D341Med (cell line): ENCODE results near the gene NLGN4X.

ENCODE experiments used
- DNase-seq: peaks from one replicate; pipeline ENCODE4 v3.0.0; 2012; ENCODE audit warnings: low spot score

Gene NLGN4X

DNA sequence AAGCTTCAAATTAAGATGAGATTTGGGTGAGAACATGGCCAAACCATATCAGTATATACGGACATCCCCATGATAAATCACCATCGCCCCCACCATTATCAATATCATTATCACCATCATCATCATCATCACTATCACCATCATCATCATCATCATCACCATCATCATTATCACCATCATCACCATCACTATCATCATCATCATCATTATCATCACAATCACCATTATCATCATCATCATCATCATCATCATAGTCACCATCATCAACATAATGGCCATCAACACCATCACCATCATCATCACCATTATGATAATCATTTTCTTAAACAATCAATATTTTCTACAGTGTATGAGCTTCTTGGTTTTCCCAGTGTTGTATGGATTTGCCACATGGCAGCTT lies 360.9 kb downstream of the NLGN4X start:
- no peak for DNase-seq

DNA sequence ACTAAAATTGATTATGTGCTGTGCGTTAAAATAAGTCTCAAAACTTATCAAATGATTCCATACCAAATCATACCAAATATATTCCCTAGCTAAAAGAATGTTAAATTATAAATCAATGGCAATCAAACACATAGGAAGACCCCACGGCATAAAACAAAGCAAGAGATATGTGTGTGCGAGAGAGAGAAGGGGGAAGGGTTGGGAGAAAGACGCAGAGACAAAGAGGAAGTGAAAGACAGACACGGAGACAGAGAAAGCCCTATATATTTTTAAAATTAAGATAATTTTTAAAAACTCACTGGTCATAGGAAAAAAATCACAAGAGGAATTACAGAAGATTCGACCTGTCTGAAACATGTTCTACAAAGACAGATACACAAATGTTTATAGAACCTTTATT lies 371.4 kb downstream of the NLGN4X start:
- no peak for DNase-seq

GRCh38 chrX:5852941-5853340 lies 375.7 kb downstream of the NLGN4X start:
- no peak for DNase-seq

DNA sequence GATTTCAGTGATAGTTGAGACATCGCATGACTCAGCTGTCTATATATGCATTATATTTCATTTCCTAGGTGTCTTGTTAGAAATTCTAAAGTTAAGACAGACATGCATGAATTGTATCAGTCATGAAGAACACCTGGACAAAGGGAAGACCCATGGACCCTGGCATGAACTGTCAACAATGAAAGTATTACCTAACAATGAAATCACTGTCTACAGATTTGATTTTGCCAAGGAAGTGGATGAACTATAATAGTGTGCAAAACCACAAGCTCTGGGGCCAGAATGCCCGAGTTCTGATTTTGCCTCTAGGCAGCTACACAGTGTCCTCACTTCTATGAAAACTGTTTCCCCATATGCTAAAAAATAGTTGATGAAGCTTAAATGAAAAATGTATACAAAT lies 386.1 kb downstream of the NLGN4X start:
- no peak for DNase-seq
